Sigmoid colon (tissue), 4 donors: ENCODE measurements around the gene GLRA1.

Experiments
- CTCF ChIP-seq, 4 experiments: fragments of 450-650 bp in 3 of 4; fragments of 200-600 bp in 1 of 4; IDR thresholded peaks; one replicate each; pipeline ENCODE4 v1.5.1; 2016 to 2019; ENCODE audit warnings: antibody characterized with exemption in 4 of 4, mild to moderate bottlenecking in 3 of 4, moderate library complexity in 2 of 4
- EP300 ChIP-seq, 4 donors: sonication (generic); formaldehyde crosslinking; IDR thresholded peaks; one replicate each; pipeline ENCODE4 v1.6.1; 2017; ENCODE audit warnings: antibody characterized with exemption in 4 of 4
- POLR2A ChIP-seq, 2 donors: fragments of 450-650 bp; IDR thresholded peaks; one replicate each; pipeline ENCODE4 v1.6.1; 2016; ENCODE audit warnings: antibody characterized with exemption in 2 of 2, mild to moderate bottlenecking in 2 of 2, moderate library complexity in 2 of 2
- POLR2AphosphoS5 ChIP-seq, 4 donors: sonication (generic); formaldehyde crosslinking; IDR thresholded peaks; one replicate each; pipeline ENCODE4 v1.6.1; 2017; ENCODE audit warnings: antibody characterized with exemption in 4 of 4

GRCh38 chr5:151781201-151781600 is 143.4 kb downstream of the GLRA1 start:
- no peak for TF ChIP-seq CTCF (IDR thresholded peaks at IDR 0.05)
- TF ChIP-seq POLR2A (IDR thresholded peaks at IDR 0.05) = no peak
- TF ChIP-seq POLR2AphosphoS5 (IDR thresholded peaks at IDR 0.05) = no peak
- no peak for TF ChIP-seq EP300 (IDR thresholded peaks at IDR 0.05)
